ENCODE data around the gene FHL1. TPM values are rescaled to one million over a fixed set of nuclear protein-coding genes. Genes with fewer than 3 reads are reported as not detected.

FHL1 gene
- total and polyA plus RNA-seq, 2 donors (not counting 3 experiments of a cell fraction or from before 2014, with no cell fraction given): 50.6 to 59.4 TPM

DNA sequence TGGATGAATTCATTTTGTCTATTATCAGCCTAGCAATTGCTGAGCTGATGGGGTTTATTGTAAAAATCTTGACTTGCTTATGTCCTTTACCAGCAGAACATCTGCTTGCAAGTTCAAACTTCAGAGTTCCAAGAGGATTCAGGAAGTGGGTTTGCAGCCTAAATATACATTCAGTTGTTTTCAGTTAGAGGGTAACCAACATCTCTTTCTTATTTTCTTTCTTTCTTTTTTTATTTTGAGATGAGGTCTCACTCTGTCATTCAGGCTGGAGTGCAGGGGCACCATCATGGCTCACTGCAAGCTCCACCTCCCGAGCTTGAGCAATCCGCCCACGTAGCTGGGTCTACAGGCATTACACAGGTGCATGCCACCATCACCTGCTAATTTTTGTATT is 31.4 kb upstream of the FHL1 start:
- no peak for TF ChIP-seq POLR2A (IDR thresholded peaks at IDR 0.05; ENCODE audit: low read depth, low read length)
- TF ChIP-seq FOS (IDR thresholded peaks at IDR 0.05; ENCODE audit: borderline replicate concordance, insufficient read depth, low read length): no peak
- no peak for TF ChIP-seq POLR2AphosphoS5 (IDR thresholded peaks at IDR 0.05; ENCODE audit: insufficient read depth, low read depth, low read length)
- TF ChIP-seq, protein P1, sequence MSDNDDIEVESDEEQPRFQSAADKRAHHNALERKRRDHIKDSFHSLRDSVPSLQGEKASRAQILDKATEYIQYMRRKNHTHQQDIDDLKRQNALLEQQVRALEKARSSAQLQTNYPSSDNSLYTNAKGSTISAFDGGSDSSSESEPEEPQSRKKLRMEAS (IDR thresholded peaks at IDR 0.05; ENCODE audit: insufficient read depth, insufficient read length): no peak
- no peak for TF ChIP-seq MYC (IDR thresholded peaks at IDR 0.05; ENCODE audit: low read depth, low read length)
- TF ChIP-seq JUN (IDR thresholded peaks at IDR 0.05; ENCODE audit: borderline replicate concordance, insufficient read depth, insufficient read length, low read depth): no peak
- TF ChIP-seq GATA2 (IDR thresholded peaks at IDR 0.05; ENCODE audit: insufficient read depth, insufficient read length, low read depth, low read length): no peak
- no peak for TF ChIP-seq EZH2 (IDR thresholded peaks at IDR 0.05; ENCODE audit: borderline replicate concordance, low read depth, low read length, severe bottlenecking)
- TF ChIP-seq, protein P2, sequence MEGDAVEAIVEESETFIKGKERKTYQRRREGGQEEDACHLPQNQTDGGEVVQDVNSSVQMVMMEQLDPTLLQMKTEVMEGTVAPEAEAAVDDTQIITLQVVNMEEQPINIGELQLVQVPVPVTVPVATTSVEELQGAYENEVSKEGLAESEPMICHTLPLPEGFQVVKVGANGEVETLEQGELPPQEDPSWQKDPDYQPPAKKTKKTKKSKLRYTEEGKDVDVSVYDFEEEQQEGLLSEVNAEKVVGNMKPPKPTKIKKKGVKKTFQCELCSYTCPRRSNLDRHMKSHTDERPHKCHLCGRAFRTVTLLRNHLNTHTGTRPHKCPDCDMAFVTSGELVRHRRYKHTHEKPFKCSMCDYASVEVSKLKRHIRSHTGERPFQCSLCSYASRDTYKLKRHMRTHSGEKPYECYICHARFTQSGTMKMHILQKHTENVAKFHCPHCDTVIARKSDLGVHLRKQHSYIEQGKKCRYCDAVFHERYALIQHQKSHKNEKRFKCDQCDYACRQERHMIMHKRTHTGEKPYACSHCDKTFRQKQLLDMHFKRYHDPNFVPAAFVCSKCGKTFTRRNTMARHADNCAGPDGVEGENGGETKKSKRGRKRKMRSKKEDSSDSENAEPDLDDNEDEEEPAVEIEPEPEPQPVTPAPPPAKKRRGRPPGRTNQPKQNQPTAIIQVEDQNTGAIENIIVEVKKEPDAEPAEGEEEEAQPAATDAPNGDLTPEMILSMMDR (IDR thresholded peaks at IDR 0.05; ENCODE audit: extremely low read depth in 1 of 2, insufficient read depth in 1 of 2, low read depth in 1 of 2, low read length in 2 of 2): no peak
- FAIRE-seq: no peak
- Histone ChIP-seq H3K9me1 (replicated peaks; ENCODE audit: control insufficient read depth, extremely low read depth, insufficient read depth, low read length) (no peaks in the 10 kb centered on the region), H3K4me1 (ENCODE audit: control insufficient read depth, extremely low read depth, insufficient read depth, low read length) (no peaks in the 10 kb centered on the region), H3K9me3 (replicated peaks; ENCODE audit: control insufficient read depth, insufficient read depth, low read length) (no peaks in the 10 kb centered on the region), H3K4me2 (ENCODE audit: insufficient read depth, low read length) (no peak overlapping the region), H3K4me3 (replicated peaks in 1 of 3; ENCODE audit: insufficient read depth in 1 of 3, low read depth in 1 of 3, low read length in 3 of 3) (no peak overlapping the region), H3K79me2 (ENCODE audit: control insufficient read depth, insufficient read depth, low read length) (no peaks in the 10 kb centered on the region), H3K27ac (ENCODE audit: insufficient read depth, low read depth, low read length) (no peak overlapping the region), H3K9ac (replicated peaks; ENCODE audit: extremely low read depth, insufficient read depth, low read length) (no peak overlapping the region), H4K20me1 (replicated peaks; ENCODE audit: control insufficient read depth, extremely low read depth, insufficient read depth, low read length) (no peaks in the 10 kb centered on the region), H3K36me3 (ENCODE audit: control insufficient read depth in 2 of 2, extremely low read depth in 1 of 2, insufficient read depth in 2 of 2, low read length in 2 of 2) (no peaks in the 10 kb centered on the region), H3K27me3 (ENCODE audit: control insufficient read depth in 2 of 2, insufficient read depth in 2 of 2, low read length in 2 of 2) (no peaks in the 10 kb centered on the region), H2AFZ (ENCODE audit: low read depth, low read length) (no peak overlapping the region)
- ChIA-PET POLR2A (no interaction called here), CTCF (interaction anchor here (0.6 kb wide), 1 partner anchor 11 kb away, joined by 3 read pairs; no protein-coding TSS in a partner anchor)
- DNase-seq (ENCODE audit: low read depth, low spot score): no peak
- dilution Hi-C loops (cut with MboI; ENCODE audit: extremely low pct_ligation_motif_present, low sequenced_read_pairs): no loop called here
- intact Hi-C loops (cut with micrococcal nuclease): no loop called here
- no TSS peak for BruUV-seq (replicated peaks)
